ENCODE results near the gene IGSF8. TPM values are rescaled to one million over a fixed set of nuclear protein-coding genes. Genes with fewer than 3 reads are reported as not detected.

IGSF8 gene
- total RNA-seq, 1 donor from 2014 or later = 45.9 TPM

DNA sequence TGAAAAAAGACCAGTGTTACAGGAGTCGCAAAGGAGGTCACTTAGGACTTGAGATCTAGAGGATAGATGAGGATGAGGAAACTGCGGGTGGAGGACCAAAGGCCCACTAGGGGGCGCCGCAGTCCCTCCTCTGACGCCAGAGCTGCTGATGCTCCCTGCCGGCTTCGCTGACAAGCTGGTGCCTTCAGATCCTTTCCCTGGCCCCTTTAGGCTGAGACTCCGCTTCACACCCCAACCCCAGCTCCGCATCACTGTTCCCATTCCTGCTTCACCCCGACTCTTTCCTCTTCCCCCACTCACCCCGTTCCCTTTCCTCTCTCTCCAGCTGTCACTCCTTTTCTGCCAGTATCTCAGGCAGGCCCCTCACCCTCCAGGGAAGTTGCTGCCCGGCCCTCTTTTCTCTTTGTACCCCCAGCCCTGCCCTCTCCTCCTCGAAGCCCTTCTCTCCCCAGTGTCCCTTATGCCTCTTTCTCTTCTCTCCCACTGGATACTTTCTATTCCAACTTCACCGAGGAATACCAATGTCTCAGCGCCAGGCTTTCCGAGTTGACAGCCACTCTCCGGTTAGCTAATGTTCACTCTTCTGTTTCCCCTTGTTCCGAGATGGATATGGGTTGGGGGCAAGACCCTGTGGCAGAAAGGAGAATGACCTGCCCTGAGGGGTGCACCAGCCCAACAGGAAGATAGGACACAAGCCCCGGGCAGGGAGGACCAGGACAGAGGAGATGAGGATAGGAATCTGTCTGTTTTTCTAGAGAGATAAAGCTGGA, 12.5 kb downstream of the IGSF8 start:
- DNase-seq = peak; percentile 94
- Mint-ChIP-seq H3K36me3 (ENCODE audit: unreplicated experiment) (no peaks in the 10 kb centered on the region), H3K27me3 (ENCODE audit: unreplicated experiment) (peaks cover 13% of the 10 kb centered on the region), H3K4me1 (ENCODE audit: low read depth, unreplicated experiment) (peaks cover 15% of the 10 kb centered on the region), H3K4me3 (ENCODE audit: unreplicated experiment) (no peak overlapping the region), H3K9me3 (ENCODE audit: unreplicated experiment) (peaks cover 8% of the 10 kb centered on the region), H3K27ac (ENCODE audit: unreplicated experiment) (no peak overlapping the region)
- TF ChIP-seq, protein P1, sequence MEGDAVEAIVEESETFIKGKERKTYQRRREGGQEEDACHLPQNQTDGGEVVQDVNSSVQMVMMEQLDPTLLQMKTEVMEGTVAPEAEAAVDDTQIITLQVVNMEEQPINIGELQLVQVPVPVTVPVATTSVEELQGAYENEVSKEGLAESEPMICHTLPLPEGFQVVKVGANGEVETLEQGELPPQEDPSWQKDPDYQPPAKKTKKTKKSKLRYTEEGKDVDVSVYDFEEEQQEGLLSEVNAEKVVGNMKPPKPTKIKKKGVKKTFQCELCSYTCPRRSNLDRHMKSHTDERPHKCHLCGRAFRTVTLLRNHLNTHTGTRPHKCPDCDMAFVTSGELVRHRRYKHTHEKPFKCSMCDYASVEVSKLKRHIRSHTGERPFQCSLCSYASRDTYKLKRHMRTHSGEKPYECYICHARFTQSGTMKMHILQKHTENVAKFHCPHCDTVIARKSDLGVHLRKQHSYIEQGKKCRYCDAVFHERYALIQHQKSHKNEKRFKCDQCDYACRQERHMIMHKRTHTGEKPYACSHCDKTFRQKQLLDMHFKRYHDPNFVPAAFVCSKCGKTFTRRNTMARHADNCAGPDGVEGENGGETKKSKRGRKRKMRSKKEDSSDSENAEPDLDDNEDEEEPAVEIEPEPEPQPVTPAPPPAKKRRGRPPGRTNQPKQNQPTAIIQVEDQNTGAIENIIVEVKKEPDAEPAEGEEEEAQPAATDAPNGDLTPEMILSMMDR (IDR thresholded peaks at IDR 0.05; ENCODE audit: partially characterized antibody, unreplicated experiment) = peak; percentile 87

DNA sequence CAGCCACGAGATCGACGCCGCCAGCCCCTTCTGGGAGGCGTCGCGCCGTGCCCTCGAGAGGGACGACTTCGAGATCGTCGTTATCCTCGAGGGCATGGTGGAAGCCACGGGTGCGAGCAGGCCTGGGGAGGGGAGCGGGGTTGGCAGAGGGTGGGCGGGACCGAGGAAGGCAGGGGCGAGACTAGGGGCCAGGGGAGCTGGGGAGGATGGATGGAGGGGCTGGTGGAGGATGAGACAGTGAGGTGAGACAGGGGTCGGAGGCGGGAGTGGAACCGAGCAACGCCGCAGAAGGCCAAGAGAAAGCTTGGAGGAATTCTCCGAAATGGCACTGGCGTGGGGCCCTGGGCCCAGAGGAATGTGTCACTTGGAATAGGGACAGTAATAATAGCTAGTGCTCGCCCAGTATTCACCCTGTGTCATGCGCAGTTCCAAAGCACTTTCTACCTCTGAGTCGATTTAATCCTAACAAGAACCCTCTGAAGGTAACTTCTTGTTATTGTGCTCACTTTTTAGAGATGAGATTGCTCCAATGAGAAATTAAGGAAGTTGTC, 13.6 kb downstream of the IGSF8 start:
- H3K4me1 Mint-ChIP-seq (ENCODE audit: low read depth, unreplicated experiment) = peaks cover 16% of the 10 kb centered on the region
- no peak for DNase-seq
- peak overlapping the region; percentile 82 for H3K4me3 Mint-ChIP-seq (ENCODE audit: unreplicated experiment)
- H3K36me3 Mint-ChIP-seq (ENCODE audit: unreplicated experiment) = no peaks in the 10 kb centered on the region
- TF ChIP-seq, protein P1 (IDR thresholded peaks at IDR 0.05; ENCODE audit: partially characterized antibody, unreplicated experiment) = no peak
- peaks cover 8% of the 10 kb centered on the region for H3K9me3 Mint-ChIP-seq (ENCODE audit: unreplicated experiment)
- no peak overlapping the region for H3K27ac Mint-ChIP-seq (ENCODE audit: unreplicated experiment)
- H3K27me3 Mint-ChIP-seq (ENCODE audit: unreplicated experiment) = peaks cover 13% of the 10 kb centered on the region

DNA sequence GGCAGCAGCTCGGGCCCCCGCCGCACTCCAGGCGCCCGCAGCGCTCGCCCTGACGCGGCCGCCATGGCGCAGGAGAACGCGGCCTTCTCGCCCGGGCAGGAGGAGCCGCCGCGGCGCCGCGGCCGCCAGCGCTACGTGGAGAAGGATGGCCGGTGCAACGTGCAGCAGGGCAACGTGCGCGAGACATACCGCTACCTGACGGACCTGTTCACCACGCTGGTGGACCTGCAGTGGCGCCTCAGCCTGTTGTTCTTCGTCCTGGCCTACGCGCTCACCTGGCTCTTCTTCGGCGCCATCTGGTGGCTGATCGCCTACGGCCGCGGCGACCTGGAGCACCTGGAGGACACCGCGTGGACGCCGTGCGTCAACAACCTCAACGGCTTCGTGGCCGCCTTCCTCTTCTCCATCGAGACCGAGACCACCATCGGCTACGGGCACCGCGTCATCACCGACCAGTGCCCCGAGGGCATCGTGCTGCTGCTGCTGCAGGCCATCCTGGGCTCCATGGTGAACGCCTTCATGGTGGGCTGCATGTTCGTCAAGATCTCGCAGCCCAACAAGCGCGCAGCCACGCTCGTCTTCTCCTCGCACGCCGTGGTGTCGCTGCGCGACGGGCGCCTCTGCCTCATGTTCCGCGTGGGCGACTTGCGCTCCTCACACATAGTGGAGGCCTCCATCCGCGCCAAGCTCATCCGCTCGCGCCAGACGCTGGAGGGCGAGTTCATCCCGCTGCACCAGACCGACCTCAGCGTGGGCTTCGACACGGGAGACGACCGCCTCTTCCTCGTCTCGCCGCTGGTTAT, 14.2 kb downstream of the IGSF8 start:
- peaks cover 8% of the 10 kb centered on the region for H3K9me3 Mint-ChIP-seq (ENCODE audit: unreplicated experiment)
- peaks cover 16% of the 10 kb centered on the region for H3K4me1 Mint-ChIP-seq (ENCODE audit: low read depth, unreplicated experiment)
- TF ChIP-seq, protein P1 (IDR thresholded peaks at IDR 0.05; ENCODE audit: partially characterized antibody, unreplicated experiment) = peak; percentile 34
- H3K27ac Mint-ChIP-seq (ENCODE audit: unreplicated experiment) = no peak overlapping the region
- DNase-seq = peak; percentile 63
- no peaks in the 10 kb centered on the region for H3K36me3 Mint-ChIP-seq (ENCODE audit: unreplicated experiment)
- peaks cover 13% of the 10 kb centered on the region for H3K27me3 Mint-ChIP-seq (ENCODE audit: unreplicated experiment)
- peak overlapping the region; percentile 82 for H3K4me3 Mint-ChIP-seq (ENCODE audit: unreplicated experiment)

DNA sequence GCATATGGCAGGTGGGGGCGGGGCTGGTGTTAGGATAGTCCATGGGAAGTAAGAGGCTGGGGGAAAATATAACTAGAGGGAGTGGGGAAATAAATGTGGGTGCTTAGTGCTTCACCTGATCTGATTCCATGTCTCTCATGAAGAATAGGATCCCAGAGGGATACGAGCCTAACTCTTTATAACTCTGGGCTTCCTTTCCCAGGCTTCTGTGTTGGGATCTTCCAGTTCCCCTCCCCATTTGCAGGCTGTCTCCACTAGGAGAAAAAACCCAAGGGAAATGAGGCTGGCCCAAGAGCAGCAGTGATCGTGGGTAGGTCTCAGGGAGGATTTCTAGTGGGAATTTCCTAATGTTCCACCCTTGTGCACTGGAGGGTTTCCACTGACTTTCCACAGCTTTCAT, 15.5 kb downstream of the IGSF8 start:
- Mint-ChIP-seq H3K27me3 (ENCODE audit: unreplicated experiment) (peaks cover 14% of the 10 kb centered on the region), H3K4me1 (ENCODE audit: low read depth, unreplicated experiment) (peaks cover 16% of the 10 kb centered on the region), H3K4me3 (ENCODE audit: unreplicated experiment) (peak overlapping the region; percentile 71), H3K27ac (ENCODE audit: unreplicated experiment) (no peak overlapping the region), H3K9me3 (ENCODE audit: unreplicated experiment) (peaks cover 6% of the 10 kb centered on the region), H3K36me3 (ENCODE audit: unreplicated experiment) (no peaks in the 10 kb centered on the region)
- TF ChIP-seq, protein P1 (IDR thresholded peaks at IDR 0.05; ENCODE audit: partially characterized antibody, unreplicated experiment) = no peak
- no peak for DNase-seq
